ENCODE data around the gene CDKAL1.

CDKAL1 gene

DNA sequence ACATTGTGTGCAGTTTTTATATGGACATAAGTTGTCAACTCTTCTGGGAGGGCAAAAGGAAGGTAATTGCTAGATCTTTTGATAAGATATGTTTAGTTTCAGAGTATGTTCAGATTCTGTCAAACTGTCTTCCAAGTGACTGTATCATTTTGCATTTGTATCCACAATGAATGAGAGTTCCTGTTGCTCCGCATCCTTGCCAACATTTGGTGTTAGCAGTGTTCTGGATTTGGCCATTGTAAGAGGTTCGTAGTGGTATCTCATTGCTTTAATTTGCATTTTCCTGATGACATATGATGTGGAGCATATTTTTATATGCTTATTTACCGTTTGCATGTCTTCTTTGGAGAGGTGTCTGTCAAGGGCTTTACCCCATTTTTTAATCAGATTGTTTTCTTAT is 150.2 kb downstream of the CDKAL1 start:
- Histone ChIP-seq H3K4me1 (peaks cover 10% of the 10 kb centered on the region; the same call in 1 of the 2 replicates), H3K4me3 (ENCODE audit: low read depth, low read length) (no peak overlapping the region), H3K27me3 (no peaks in the 10 kb centered on the region), H3K36me3 (no peaks in the 10 kb centered on the region), H3K9me3 (no peaks in the 10 kb centered on the region)
- TF ChIP-seq, protein P1, sequence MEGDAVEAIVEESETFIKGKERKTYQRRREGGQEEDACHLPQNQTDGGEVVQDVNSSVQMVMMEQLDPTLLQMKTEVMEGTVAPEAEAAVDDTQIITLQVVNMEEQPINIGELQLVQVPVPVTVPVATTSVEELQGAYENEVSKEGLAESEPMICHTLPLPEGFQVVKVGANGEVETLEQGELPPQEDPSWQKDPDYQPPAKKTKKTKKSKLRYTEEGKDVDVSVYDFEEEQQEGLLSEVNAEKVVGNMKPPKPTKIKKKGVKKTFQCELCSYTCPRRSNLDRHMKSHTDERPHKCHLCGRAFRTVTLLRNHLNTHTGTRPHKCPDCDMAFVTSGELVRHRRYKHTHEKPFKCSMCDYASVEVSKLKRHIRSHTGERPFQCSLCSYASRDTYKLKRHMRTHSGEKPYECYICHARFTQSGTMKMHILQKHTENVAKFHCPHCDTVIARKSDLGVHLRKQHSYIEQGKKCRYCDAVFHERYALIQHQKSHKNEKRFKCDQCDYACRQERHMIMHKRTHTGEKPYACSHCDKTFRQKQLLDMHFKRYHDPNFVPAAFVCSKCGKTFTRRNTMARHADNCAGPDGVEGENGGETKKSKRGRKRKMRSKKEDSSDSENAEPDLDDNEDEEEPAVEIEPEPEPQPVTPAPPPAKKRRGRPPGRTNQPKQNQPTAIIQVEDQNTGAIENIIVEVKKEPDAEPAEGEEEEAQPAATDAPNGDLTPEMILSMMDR (IDR thresholded peaks at IDR 0.05; ENCODE audit: low read depth, low read length): no peak
- DNase-seq: no peak

DNA sequence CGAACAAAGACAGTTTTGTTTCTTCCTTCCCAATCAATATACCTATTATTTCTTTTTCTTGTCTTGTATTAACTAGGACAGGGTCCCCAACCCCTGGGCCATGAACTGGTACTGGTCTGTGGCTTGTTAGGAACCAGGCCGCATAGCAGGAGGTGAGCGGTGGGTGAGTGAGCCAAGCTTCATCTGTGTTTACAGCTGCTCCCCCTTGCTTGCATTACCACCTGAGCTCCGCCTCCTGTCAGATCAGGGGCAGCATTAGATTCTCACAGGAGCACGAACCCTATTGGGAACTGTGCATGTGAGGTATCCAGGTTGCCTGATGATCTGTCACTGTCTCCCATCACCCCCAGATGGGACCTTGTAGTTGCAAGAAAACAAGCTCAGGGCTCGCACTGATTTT is 151.9 kb downstream of the CDKAL1 start:
- TF ChIP-seq, protein P1 (IDR thresholded peaks at IDR 0.05; ENCODE audit: low read depth, low read length): peak; percentile 41
- Histone ChIP-seq H3K9me3 (no peaks in the 10 kb centered on the region), H3K36me3 (no peaks in the 10 kb centered on the region), H3K27me3 (no peaks in the 10 kb centered on the region), H3K4me3 (ENCODE audit: low read depth, low read length) (no peak overlapping the region), H3K4me1 (peaks cover 10% of the 10 kb centered on the region; the same call in 1 of the 2 replicates)
- peak; percentile 47 for DNase-seq

DNA sequence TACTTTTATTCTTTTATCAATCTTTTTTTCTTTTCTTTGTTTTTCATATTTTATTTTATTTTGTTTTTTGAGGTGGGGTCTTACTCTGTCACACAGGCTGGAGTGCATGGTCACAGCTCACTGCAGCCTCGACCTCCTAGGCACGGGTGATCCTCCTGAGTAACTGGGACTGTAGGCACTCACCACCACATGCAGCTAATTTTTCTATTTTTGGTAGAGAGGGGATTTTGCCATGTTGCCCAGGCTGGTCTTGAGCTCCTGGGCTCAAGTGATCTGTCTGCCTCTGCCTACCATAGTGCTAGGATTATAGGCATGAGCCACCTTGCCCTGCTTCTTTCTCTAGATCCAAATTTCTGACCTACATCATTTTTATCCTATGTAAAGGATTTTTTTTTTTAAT is 153.2 kb downstream of the CDKAL1 start:
- no peaks in the 10 kb centered on the region for H3K36me3 ChIP-seq
- H3K27me3 ChIP-seq: no peaks in the 10 kb centered on the region
- no peak overlapping the region for H3K4me3 ChIP-seq (ENCODE audit: low read depth, low read length)
- DNase-seq: no peak
- TF ChIP-seq, protein P1 (IDR thresholded peaks at IDR 0.05; ENCODE audit: low read depth, low read length): no peak
- no peaks in the 10 kb centered on the region for H3K9me3 ChIP-seq
- H3K4me1 ChIP-seq: peaks cover 10% of the 10 kb centered on the region; the same call in 1 of the 2 replicates

DNA sequence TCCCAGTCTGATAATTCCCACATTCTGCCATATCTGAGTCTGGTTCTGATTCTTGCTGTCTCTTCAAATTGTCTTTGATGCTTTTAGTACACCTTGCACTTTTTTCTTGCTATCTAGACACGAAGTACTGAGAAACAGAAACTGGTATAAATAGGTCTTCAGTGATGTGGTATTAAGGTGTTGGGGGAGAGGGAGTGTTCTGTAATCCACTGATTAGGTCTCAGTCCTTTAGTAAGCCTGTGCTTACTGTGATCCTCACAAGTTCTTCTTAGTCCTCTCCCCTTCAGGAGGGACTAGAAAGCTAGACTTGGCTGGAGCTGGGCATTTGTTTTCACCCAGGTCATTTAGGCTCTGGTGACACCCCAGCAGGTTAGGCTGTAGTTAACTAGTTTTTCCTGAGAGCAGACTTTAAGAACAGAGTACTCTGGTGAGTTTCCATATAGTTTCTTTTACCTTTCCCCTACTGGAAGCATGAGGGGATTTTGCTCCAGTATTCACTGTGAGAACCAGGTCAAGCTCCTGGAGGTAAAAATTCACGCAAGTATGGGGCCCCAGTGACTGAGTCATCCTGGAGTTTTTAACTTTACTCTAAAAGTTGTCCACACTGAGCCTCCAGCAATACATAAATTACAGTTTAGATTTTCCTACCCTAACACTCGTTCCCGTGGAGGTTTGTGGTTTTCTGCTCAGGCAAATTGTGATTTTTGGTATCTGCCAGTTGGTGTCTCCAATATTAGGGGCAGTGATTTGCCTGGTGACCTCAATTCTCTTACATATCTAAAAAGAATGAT is 154.6 kb downstream of the CDKAL1 start:
- no peak for DNase-seq
- TF ChIP-seq, protein P1 (IDR thresholded peaks at IDR 0.05; ENCODE audit: low read depth, low read length): no peak
- no peak overlapping the region for H3K4me3 ChIP-seq (ENCODE audit: low read depth, low read length)
- H3K36me3 ChIP-seq: no peaks in the 10 kb centered on the region
- peaks cover 10% of the 10 kb centered on the region; the same call in 1 of the 2 replicates for H3K4me1 ChIP-seq
- no peaks in the 10 kb centered on the region for H3K9me3 ChIP-seq
- no peaks in the 10 kb centered on the region for H3K27me3 ChIP-seq

DNA sequence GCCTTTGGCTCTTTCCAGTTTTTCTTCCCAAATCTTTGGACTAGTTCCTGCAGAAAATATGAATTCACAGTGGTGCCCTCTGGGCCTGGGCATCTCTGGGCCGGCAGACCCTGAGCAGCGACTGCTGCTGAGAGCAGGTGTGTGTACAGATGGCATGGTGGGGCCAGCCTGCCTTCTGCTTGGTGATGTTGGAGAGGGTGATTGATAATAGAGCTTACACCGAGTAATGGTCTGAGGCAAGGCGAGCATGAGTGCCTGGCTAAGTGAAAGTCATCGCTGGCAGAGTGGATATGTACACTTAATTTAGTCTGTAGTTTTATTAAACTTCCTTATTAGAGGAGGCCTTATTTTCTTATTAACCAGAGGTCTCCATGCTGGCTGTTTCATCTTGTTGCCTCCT is 156.9 kb downstream of the CDKAL1 start:
- H3K4me3 ChIP-seq (ENCODE audit: low read depth, low read length): no peak overlapping the region
- peaks cover 8% of the 10 kb centered on the region; the same call in 1 of the 2 replicates for H3K4me1 ChIP-seq
- H3K36me3 ChIP-seq: no peaks in the 10 kb centered on the region
- DNase-seq: no peak
- no peaks in the 10 kb centered on the region for H3K9me3 ChIP-seq
- TF ChIP-seq, protein P1 (IDR thresholded peaks at IDR 0.05; ENCODE audit: low read depth, low read length): no peak
- no peaks in the 10 kb centered on the region for H3K27me3 ChIP-seq

DNA sequence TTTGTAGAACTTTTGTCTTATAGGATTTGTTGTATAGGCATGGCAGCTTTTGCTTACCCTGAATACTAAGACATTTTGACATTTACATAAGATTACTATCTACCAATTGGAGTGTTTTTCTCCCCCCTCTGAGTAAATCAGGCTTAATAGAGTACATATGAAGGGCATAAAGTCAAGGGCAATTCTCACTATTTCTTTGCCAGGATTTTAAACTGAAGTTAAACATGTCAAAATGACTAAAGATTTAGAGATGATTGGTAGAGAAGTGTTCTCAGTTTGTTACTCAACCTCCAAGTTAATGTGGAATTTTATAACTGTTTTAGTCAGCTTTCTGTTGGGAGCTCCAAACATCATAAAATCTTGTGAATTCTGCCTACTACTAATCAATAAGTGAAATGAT is 157.8 kb downstream of the CDKAL1 start:
- Histone ChIP-seq H3K9me3 (no peaks in the 10 kb centered on the region), H3K4me1 (0 out of 2 replicates have a peak, but pooled peaks cover 3% of the 10 kb centered on the region), H3K27me3 (no peaks in the 10 kb centered on the region), H3K36me3 (no peaks in the 10 kb centered on the region), H3K4me3 (ENCODE audit: low read depth, low read length) (no peak overlapping the region)
- TF ChIP-seq, protein P1 (IDR thresholded peaks at IDR 0.05; ENCODE audit: low read depth, low read length): no peak
- DNase-seq: no peak

All from BE2C (cell line).